WTC11 (cell line): ENCODE results near the gene RHBG. TPM values are rescaled to one million over a fixed set of nuclear protein-coding genes. Genes with fewer than 3 reads are reported as not detected.

Source experiments
- ATAC-seq: fragments of 200-7000 bp; cut with Tn5 transposase; 2 replicates; pipeline ENCODE4 v1.10.0; 2021; ENCODE audit warnings: mild to moderate bottlenecking, moderate library complexity
- CTCF ChIA-PET: fragments of 300-600 bp; sonication (Branson Sonifier 250); formaldehyde crosslinking; loops from one replicate; lab custom pipeline; 2021; ENCODE audit warnings: antibody characterized with exemption; lab: Charles Lee
- POLR2A ChIA-PET: fragments of 350-600 bp; sonication (Branson Sonifier 250); formaldehyde crosslinking; loops from one replicate; lab custom pipeline; 2021; ENCODE audit warnings: antibody characterized with exemption; lab: Charles Lee
- DNase-seq: peaks from one replicate; pipeline ENCODE4 v3.0.0; 2021; ENCODE audit warnings: low spot score
- H3K27ac Mint-ChIP-seq: 2 replicates; pipeline ENCODE4 v1.8.0; 2021; ENCODE audit warnings: mixed read lengths
- H3K27me3 Mint-ChIP-seq: 2 replicates; pipeline ENCODE4 v1.8.0; 2021; ENCODE audit warnings: low read depth, mild to moderate bottlenecking, moderate library complexity, mixed read lengths
- H3K36me3 Mint-ChIP-seq: 2 replicates; pipeline ENCODE4 v1.8.0; 2021; ENCODE audit warnings: mixed read lengths
- H3K4me1 Mint-ChIP-seq: 2 replicates; pipeline ENCODE4 v1.8.0; 2022; ENCODE audit warnings: mixed read lengths
- H3K4me3 Mint-ChIP-seq: 2 replicates; pipeline ENCODE4 v1.8.0; 2021; ENCODE audit warnings: mild to moderate bottlenecking, moderate library complexity, mixed read lengths
- H3K9me3 Mint-ChIP-seq: 2 replicates; pipeline ENCODE4 v1.8.0; 2021; ENCODE audit warnings: mixed read lengths
- ERG ChIP-seq: fragments of 250-450 bp; sonication (Bioruptor Pico); IDR thresholded peaks from 2 replicates; pipeline ENCODE4 v1.8.0; 2021; ENCODE audit warnings: mild to moderate bottlenecking
- HMGXB4 ChIP-seq: sonication (generic); formaldehyde crosslinking; IDR thresholded peaks from 2 replicates; pipeline ENCODE4 v1.8.1; 2023; ENCODE audit warnings: mild to moderate bottlenecking, moderate library complexity, missing genetic modification reagents
- SMAD3 ChIP-seq: sonication (generic); formaldehyde crosslinking; IDR thresholded peaks from 2 replicates; pipeline ENCODE4 v1.8.0; 2022; ENCODE audit warnings: missing genetic modification reagents, mild to moderate bottlenecking, borderline replicate concordance
- SMAD4 ChIP-seq: sonication (generic); formaldehyde crosslinking; IDR thresholded peaks from 2 replicates; pipeline ENCODE4 v1.8.0; 2022; ENCODE audit warnings: mild to moderate bottlenecking, missing genetic modification reagents
- TP53 ChIP-seq: sonication (generic); formaldehyde crosslinking; IDR thresholded peaks from 2 replicates; pipeline ENCODE4 v1.8.1; 2023; ENCODE audit warnings: mild to moderate bottlenecking, missing genetic modification reagents
- ZNF121 ChIP-seq: sonication (generic); formaldehyde crosslinking; IDR thresholded peaks from 2 replicates; pipeline ENCODE4 v1.8.0; 2023; ENCODE audit warnings: missing genetic modification reagents
- ZNF425 ChIP-seq: fragments of 250-450 bp; sonication (Bioruptor Pico); conservative IDR thresholded peaks from 2 replicates; pipeline ENCODE4 v1.9.0; 2021; ENCODE audit warnings: mild to moderate bottlenecking
- ZNF532 ChIP-seq: fragments of 250-450 bp; sonication (Bioruptor Pico); IDR thresholded peaks from 2 replicates; pipeline ENCODE4 v1.9.0; 2021; ENCODE audit warnings: mild to moderate bottlenecking, borderline replicate concordance
- ZNF671 ChIP-seq: fragments of 250-450 bp; sonication (Bioruptor Pico); IDR thresholded peaks from 2 replicates; pipeline ENCODE4 v1.8.0; 2021; ENCODE audit warnings: mild to moderate bottlenecking
- total RNA-seq: library from RNA; stranded (reverse); gene quantifications from 3 replicates; pipeline ENCODE4 v1.2.3, GENCODE V29; 2021

Gene RHBG
- total RNA-seq, 1 experiment from 2014 or later = 1.9 TPM

- TF ChIP-seq ERG (CRISPR knock-in tag) = no peak
- TF ChIP-seq, all 79 proteins: peak for 2
Observed at GRCh38 chr1:156399355-156400125, 30.5 kb downstream of the RHBG start (continued).

- ChIA-PET CTCF (interaction anchor here (0.7 to 10.3 kb wide), 10 partner anchors 12 to 231 kb away, joined by 3 to 107 read pairs (median 4); partner anchors contain the start of gene MEF2D), POLR2A (interaction anchor here (0.6 to 1.0 kb wide), 2 partner anchors 11 to 45 kb away, joined by 3 to 8 read pairs; no protein-coding TSS in a partner anchor)
- Mint-ChIP-seq H3K27ac (no peak overlapping the region), H3K9me3 (peaks cover 7% of the 10 kb centered on the region; the same call in 1 of the 2 replicates), H3K4me1 (peaks cover 28% of the 10 kb centered on the region), H3K27me3 (peaks cover 12% of the 10 kb centered on the region), H3K36me3 (no peaks in the 10 kb centered on the region), H3K4me3 (no peak overlapping the region)
- TF ChIP-seq SMAD3 (CRISPR knock-in tag) (no peak), TP53 (CRISPR knock-in tag) (no peak)
- DNase-seq (no peak), ATAC-seq (no peak)
Observed at GRCh38 chr1:156400191-156400935, 31.4 kb downstream of the RHBG start.

DNA sequence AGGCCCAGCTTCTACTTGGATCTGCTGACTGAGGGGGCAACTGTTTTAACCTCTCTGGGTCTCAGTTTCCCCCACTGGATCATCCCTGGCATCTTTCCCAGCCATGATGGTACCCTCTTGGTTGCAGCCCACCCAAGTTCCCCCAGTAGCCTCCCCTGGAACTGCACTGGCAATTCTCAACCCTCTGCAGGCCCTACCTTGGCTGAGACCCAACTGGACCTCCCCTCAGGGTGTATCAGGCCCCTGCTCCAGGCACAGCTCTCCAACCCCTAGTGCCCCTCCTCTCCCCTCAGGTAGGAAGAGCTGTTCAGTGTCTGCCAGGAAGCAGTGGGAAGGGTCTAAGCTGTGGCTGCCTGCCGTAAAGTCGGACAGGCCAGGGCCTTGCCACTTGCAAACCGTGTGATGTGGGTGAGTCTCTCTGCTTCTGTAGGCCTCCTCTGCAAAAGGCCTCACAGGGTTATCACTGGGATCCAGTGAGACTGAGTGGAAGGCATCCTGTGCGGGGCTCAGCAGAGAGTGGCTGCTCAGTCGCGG lies 32.1 kb downstream of the RHBG start:
- ATAC-seq = no peak
- H3K36me3 Mint-ChIP-seq = no peaks in the 10 kb centered on the region
- H3K4me3 Mint-ChIP-seq = no peak overlapping the region
- peaks cover 7% of the 10 kb centered on the region; the same call in 1 of the 2 replicates for H3K9me3 Mint-ChIP-seq
- ChIA-PET CTCF (interaction anchor here (0.6 to 10.3 kb wide), 9 partner anchors 13 to 223 kb away, joined by 3 to 107 read pairs (median 6); partner anchors contain the start of gene MEF2D), POLR2A (interaction anchor here (0.6 to 1.3 kb wide), 3 partner anchors 10 to 45 kb away, joined by 3 to 8 read pairs (median 4); no protein-coding TSS in a partner anchor)
- H3K27ac Mint-ChIP-seq = no peak overlapping the region; the same call in 1 of the 2 replicates
- no peak for DNase-seq
- TF ChIP-seq ZNF671 (no peak), ZNF425 (CRISPR knock-in tag) (no peak), ZNF121 (CRISPR knock-in tag) (no peak), SMAD4 (CRISPR knock-in tag) (no peak), ZNF532 (CRISPR knock-in tag) (no peak), HMGXB4 (CRISPR knock-in tag) (no peak)
- peaks cover 33% of the 10 kb centered on the region for H3K4me1 Mint-ChIP-seq
- peaks cover 15% of the 10 kb centered on the region for H3K27me3 Mint-ChIP-seq
